HT-29 (cell line): ENCODE results near the gene SAMD4A. TPM values are rescaled to one million over a fixed set of nuclear protein-coding genes. Genes with fewer than 3 reads are reported as not detected.
"Not testable (repeated sequence)": the region's sequence is repeated elsewhere in the genome, so short reads cannot be mapped to it uniquely, and the experiment has no call there.

Source experiments
- DNase-seq: peaks from one replicate; pipeline ENCODE4 v3.0.0-alpha.2; 2015; ENCODE audit warnings: low spot score
- total RNA-seq: library from RNA; depleted of rRNA; stranded (reverse); fragments of >200 nt; shearing (Covaris generic); gene quantifications from 2 replicates; pipeline ENCODE4 v1.2.3, GENCODE V29; 2014

Gene SAMD4A
- total RNA-seq, 1 experiment from 2014 or later, result 9.5 TPM

- DNase-seq, result no peak
Measured at GRCh38 chr14:54798465-54799124, 231.7 kb downstream of the SAMD4A start.

GRCh38 chr14:54801482-54801881 lies 234.6 kb downstream of the SAMD4A start:
- DNase-seq, result not testable (repeated sequence)

- peak; percentile 39 for DNase-seq
Measured at GRCh38 chr14:54803396-54803795, 236.5 kb downstream of the SAMD4A start.

- DNase-seq, result no peak
Measured at GRCh38 chr14:54803926-54804537, 237.1 kb downstream of the SAMD4A start.

GRCh38 chr14:54804538-54805041 lies 237.7 kb downstream of the SAMD4A start:
- DNase-seq, result no peak

- DNase-seq, result no peak
Measured at GRCh38 chr14:54805070-54805444, 238.1 kb downstream of the SAMD4A start.

GRCh38 chr14:54805445-54806322 lies 238.8 kb downstream of the SAMD4A start:
- DNase-seq, result peak; percentile 88

- no peak for DNase-seq
Measured at GRCh38 chr14:54806616-54807015, 239.7 kb downstream of the SAMD4A start.

- no peak for DNase-seq
Measured at GRCh38 chr14:54807428-54807827, 240.5 kb downstream of the SAMD4A start.

- no peak for DNase-seq
Measured at GRCh38 chr14:54807881-54808280, 241.0 kb downstream of the SAMD4A start.

GRCh38 chr14:54808326-54809161 lies 241.6 kb downstream of the SAMD4A start:
- DNase-seq, result no peak

GRCh38 chr14:54809767-54810166 lies 242.8 kb downstream of the SAMD4A start:
- DNase-seq, result no peak

GRCh38 chr14:54812617-54813016 lies 245.7 kb downstream of the SAMD4A start:
- DNase-seq, result no peak

GRCh38 chr14:54813081-54813480 lies 246.2 kb downstream of the SAMD4A start:
- no peak for DNase-seq

- DNase-seq, result peak; percentile 35
Measured at GRCh38 chr14:54814076-54814475, 247.1 kb downstream of the SAMD4A start.

- peak; percentile 45 for DNase-seq
Measured at GRCh38 chr14:54815016-54815415, 248.1 kb downstream of the SAMD4A start.

GRCh38 chr14:54815515-54815914 lies 248.6 kb downstream of the SAMD4A start:
- no peak for DNase-seq

- no peak for DNase-seq
Measured at GRCh38 chr14:54816450-54816849, 249.5 kb downstream of the SAMD4A start.

GRCh38 chr14:54817506-54817905 lies 250.6 kb downstream of the SAMD4A start:
- no peak for DNase-seq

GRCh38 chr14:54818201-54819133 lies 251.5 kb downstream of the SAMD4A start:
- peak; percentile 23 for DNase-seq
